Activated CD8-positive, alpha-beta T cell treated with anti-CD3 and anti-CD28 coated beads for 36 hours (primary cell): ENCODE measurements around the gene FAM114A2. TPM values are rescaled to one million over a fixed set of nuclear protein-coding genes. Genes with fewer than 3 reads are reported as not detected.

Experiments
- ATAC-seq: fragments of 200-7000 bp; cut with Tn5 transposase; one replicate; pipeline ENCODE4 v1.10.0; 2021; ENCODE audit warnings: mild to moderate bottlenecking, moderate library complexity
- CTCF ChIA-PET: fragments of 350-600 bp; sonication (Branson Sonifier 250); formaldehyde crosslinking; loops from one replicate; lab custom pipeline; 2021; ENCODE audit warnings: antibody characterized with exemption; lab: Charles Lee
- POLR2A ChIA-PET: fragments of 350-600 bp; sonication (Branson Sonifier 250); formaldehyde crosslinking; loops from one replicate; lab custom pipeline; 2021; ENCODE audit warnings: antibody characterized with exemption; lab: Charles Lee
- DNase-seq: peaks from one replicate; pipeline ENCODE4 v3.0.0-alpha.2; 2020
- H3K27ac Mint-ChIP-seq: one replicate; pipeline ENCODE4 v1.8.0; 2021; ENCODE audit warnings: mild to moderate bottlenecking, mixed read lengths
- H3K27me3 Mint-ChIP-seq: one replicate; pipeline ENCODE4 v1.8.0; 2021; ENCODE audit warnings: mixed read lengths
- H3K36me3 Mint-ChIP-seq: one replicate; pipeline ENCODE4 v1.8.0; 2021; ENCODE audit warnings: low read depth, mixed read lengths
- H3K4me1 Mint-ChIP-seq: one replicate; pipeline ENCODE4 v1.8.0; 2021; ENCODE audit warnings: low read depth, mixed read lengths
- H3K4me3 Mint-ChIP-seq: one replicate; pipeline ENCODE4 v1.8.0; 2021; ENCODE audit warnings: mild to moderate bottlenecking, moderate library complexity, mixed read lengths
- H3K9me3 Mint-ChIP-seq: one replicate; pipeline ENCODE4 v1.8.0; 2021; ENCODE audit warnings: mixed read lengths
- intact Hi-C: fragments of 100-400 bp; cut with micrococcal nuclease; formaldehyde crosslinking; loops from one replicate; pipeline ENCODE4 v1.10.0; 2022
- total RNA-seq, 2 experiments: library from RNA; stranded (reverse); gene quantifications; one replicate each; pipeline ENCODE4 v1.2.3, GENCODE V29; 2021
- TF ChIP-seq, protein P1 (sequence below): fragments of 200-600 bp; IDR thresholded peaks from one replicate; pipeline ENCODE4 v1.8.0; 2022; ENCODE audit warnings: antibody characterized with exemption, mild to moderate bottlenecking

Gene FAM114A2
- total RNA-seq, result 10 to 100 TPM; 25.6 to 26.9 TPM

DNA sequence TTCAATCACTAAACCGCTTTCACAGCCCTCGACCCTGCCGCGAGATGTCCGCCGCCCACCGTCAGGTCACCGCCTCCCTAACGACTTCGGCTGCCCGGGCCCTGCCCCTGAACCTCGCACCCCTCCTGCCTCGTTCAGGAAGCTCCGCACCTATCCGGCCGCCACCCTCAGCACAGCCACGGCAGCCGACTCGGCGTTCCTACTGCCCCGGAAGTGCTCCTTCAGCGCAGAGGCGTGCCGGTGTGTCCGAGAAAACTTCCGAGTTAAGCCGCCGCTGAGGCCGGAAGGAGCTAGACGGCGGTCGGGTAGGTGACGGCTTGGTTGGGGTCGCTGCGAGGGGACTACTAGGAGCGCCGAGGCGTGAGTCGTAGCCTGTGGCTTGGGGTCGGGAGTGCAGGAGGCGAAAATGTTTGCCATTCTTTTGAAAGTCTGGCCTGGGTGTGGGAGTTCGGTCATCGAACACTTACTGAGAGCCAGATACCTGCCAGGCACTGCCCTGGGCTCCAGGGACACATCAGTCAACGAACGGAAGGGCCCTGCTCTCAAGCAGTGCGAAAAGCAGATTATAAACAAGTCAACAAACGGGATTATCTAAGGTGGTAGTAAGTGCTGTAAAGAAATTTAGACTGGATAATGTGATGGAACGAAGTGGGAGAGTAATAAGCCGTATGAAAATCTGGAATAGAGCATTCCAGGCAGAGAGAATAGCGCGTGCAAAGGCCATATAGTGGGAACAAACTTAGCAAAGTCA lies at the start of gene FAM114A2, which contains the start of gene MFAP3:
Gene FAM114A2 (minus strand): TSS at position 204 of the 751 bp plus-strand sequence. CDS start 3,957 bp downstream, outside the sequence.
Gene MFAP3 (plus strand): TSS at position 261 of the 751 bp plus-strand sequence. CDS start 10,756 bp downstream, outside the sequence.
- Mint-ChIP-seq H3K9me3 (no peaks in the 10 kb centered on the region), H3K4me1 (peaks cover 58% of the 10 kb centered on the region), H3K27ac (peak within 1 kb of the TSS; percentile 97), H3K4me3 (peak within 1 kb of the TSS; percentile 98), H3K36me3 (peaks cover 10% of the 10 kb centered on the region), H3K27me3 (no peaks in the 10 kb centered on the region)
- ATAC-seq, result peak; percentile 99
- TF ChIP-seq, protein P1, sequence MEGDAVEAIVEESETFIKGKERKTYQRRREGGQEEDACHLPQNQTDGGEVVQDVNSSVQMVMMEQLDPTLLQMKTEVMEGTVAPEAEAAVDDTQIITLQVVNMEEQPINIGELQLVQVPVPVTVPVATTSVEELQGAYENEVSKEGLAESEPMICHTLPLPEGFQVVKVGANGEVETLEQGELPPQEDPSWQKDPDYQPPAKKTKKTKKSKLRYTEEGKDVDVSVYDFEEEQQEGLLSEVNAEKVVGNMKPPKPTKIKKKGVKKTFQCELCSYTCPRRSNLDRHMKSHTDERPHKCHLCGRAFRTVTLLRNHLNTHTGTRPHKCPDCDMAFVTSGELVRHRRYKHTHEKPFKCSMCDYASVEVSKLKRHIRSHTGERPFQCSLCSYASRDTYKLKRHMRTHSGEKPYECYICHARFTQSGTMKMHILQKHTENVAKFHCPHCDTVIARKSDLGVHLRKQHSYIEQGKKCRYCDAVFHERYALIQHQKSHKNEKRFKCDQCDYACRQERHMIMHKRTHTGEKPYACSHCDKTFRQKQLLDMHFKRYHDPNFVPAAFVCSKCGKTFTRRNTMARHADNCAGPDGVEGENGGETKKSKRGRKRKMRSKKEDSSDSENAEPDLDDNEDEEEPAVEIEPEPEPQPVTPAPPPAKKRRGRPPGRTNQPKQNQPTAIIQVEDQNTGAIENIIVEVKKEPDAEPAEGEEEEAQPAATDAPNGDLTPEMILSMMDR, result no peak
- intact Hi-C loops, result no loop called here
- ChIA-PET CTCF (interaction anchor here (0.8 to 2.4 kb wide), 6 partner anchors 10 to 383 kb away, joined by 3 to 11 read pairs (median 6); partner anchors contain the start of gene GALNT10), POLR2A (interaction anchor here (0.7 to 1.7 kb wide), 8 partner anchors 11 to 1733 kb away, joined by 3 to 7 read pairs (median 3); partner anchors contain the start of genes GALNT10 and GEMIN5)
- DNase-seq, result peak; percentile 93

DNA sequence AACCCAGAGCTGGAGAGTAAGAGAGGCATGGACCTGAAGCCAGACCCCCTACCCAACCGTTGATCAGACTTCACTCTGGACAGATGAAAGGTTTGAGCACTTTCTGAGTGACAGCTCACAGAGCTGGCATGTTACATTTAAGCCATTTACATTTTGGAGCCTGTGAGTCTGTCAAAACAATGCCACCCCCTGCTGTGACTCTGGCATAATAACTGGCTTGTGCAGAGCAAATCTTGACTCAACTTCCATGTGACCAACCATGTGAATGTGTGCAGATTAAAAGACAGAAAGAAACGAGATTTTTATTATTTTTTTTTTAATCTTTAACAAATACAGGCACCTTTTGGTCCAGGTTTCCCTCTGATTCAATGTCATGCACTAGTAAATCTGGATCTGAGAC lies 48.5 kb upstream of the FAM114A2 start:
- no peaks in the 10 kb centered on the region for H3K9me3 Mint-ChIP-seq
- ATAC-seq (no peak), DNase-seq (no peak)
- no peak overlapping the region for H3K27ac Mint-ChIP-seq
- no peaks in the 10 kb centered on the region for H3K4me1 Mint-ChIP-seq
- no peak overlapping the region for H3K4me3 Mint-ChIP-seq
- peaks cover 7% of the 10 kb centered on the region for H3K27me3 Mint-ChIP-seq
- no peaks in the 10 kb centered on the region for H3K36me3 Mint-ChIP-seq
- TF ChIP-seq, protein P1, result no peak
- intact Hi-C loops, result no loop called here
- POLR2A ChIA-PET, result no interaction called here
- CTCF ChIA-PET, result interaction anchor here (1.4 to 2.8 kb wide), 2 partner anchors 15 to 317 kb away, joined by 4 to 11 read pairs; no protein-coding TSS in a partner anchor

DNA sequence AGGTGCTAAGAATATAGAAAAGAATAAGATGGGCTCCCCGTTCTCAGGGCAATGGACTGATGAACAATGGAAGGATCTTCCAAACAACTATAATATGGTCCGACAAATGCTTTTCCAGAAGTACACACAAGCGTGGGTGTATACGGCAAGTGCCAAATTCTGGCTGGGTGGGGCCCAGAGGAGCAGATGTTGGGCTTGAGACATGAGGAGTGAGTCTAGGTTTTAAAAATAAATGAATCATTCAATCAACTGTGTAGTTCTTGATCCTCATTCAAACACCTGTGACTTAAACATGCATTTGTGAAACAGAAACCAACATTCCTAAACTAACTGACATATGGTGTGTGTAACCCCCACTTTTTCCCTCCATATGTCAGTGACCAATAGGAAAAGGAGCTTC lies 47.9 kb upstream of the FAM114A2 start:
- ChIA-PET POLR2A (no interaction called here), CTCF (interaction anchor here (1.4 to 2.8 kb wide), 2 partner anchors 14 to 318 kb away, joined by 4 to 11 read pairs; no protein-coding TSS in a partner anchor)
- Mint-ChIP-seq H3K27me3 (peaks cover 5% of the 10 kb centered on the region), H3K36me3 (no peaks in the 10 kb centered on the region), H3K4me1 (no peaks in the 10 kb centered on the region), H3K9me3 (no peaks in the 10 kb centered on the region), H3K27ac (no peak overlapping the region), H3K4me3 (no peak overlapping the region)
- TF ChIP-seq, protein P1, result no peak
- DNase-seq (no peak), ATAC-seq (no peak)
- intact Hi-C loops, result no loop called here

DNA sequence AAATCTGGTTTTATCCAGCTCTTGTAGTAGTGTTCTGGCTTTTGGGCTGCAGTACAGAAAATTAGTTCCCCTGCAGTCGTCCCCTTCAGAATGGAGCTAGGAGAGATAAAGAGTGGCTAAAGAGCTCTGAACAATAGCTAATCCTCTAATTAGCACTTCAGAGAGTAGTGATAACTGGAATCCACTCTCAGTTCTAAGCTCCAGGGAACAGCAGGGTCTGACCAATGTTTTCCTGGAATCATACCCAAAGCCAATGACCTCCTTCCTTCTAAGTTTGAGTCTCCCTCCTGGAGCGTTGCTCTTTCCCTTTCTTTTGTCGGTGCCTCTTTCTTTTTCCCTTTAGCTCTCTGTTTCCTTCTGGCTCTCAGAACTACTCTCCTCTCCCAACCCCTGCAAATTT lies 47.4 kb upstream of the FAM114A2 start:
- ATAC-seq, result no peak
- intact Hi-C loops, result no loop called here
- Mint-ChIP-seq H3K4me3 (no peak overlapping the region), H3K36me3 (no peaks in the 10 kb centered on the region), H3K4me1 (no peaks in the 10 kb centered on the region), H3K27me3 (peaks cover 3% of the 10 kb centered on the region), H3K9me3 (no peaks in the 10 kb centered on the region), H3K27ac (no peak overlapping the region)
- TF ChIP-seq, protein P1, result no peak
- no peak for DNase-seq
- POLR2A ChIA-PET, result interaction anchor here (0.7 kb wide), 1 partner anchor 15 kb away, joined by 3 read pairs; no protein-coding TSS in a partner anchor
- CTCF ChIA-PET, result interaction anchor here (2.8 kb wide), 1 partner anchor 14 kb away, joined by 11 read pairs; no protein-coding TSS in a partner anchor
